Endothelial cell of umbilical vein (primary cell): ENCODE measurements around the gene CMSS1.

Experiments
- CTCF ChIP-seq, 2 donors: IDR thresholded peaks; 1 replicate in 1 of 2; 2 replicates in 1 of 2; pipeline ENCODE4 v1.5.1; 2011; ENCODE audit warnings: low read length in 2 of 2, mild to moderate bottlenecking in 2 of 2, moderate library complexity in 2 of 2, control low read depth in 1 of 2, inconsistent platforms in 1 of 2, low read depth in 1 of 2; ENCODE audit not compliant: insufficient read depth in 1 of 2; ENCODE audit errors: extremely low read depth in 1 of 2
- MAX ChIP-seq: IDR thresholded peaks from 2 replicates; pipeline ENCODE4 v1.6.1; 2011; ENCODE audit not compliant: insufficient read depth, insufficient read length
- POLR2A ChIP-seq: IDR thresholded peaks from 2 replicates; pipeline ENCODE4 v1.6.1; 2012; ENCODE audit warnings: low read depth, mild to moderate bottlenecking, control low read depth, low read length

GRCh38 chr3:99805160-99805559, 12.5 kb upstream of the CMSS1 start:
- TF ChIP-seq CTCF (IDR thresholded peaks at IDR 0.05; ENCODE audit: extremely low read depth in 1 of 2, insufficient read depth in 1 of 2, low read depth in 1 of 2, low read length in 2 of 2) (no peak), POLR2A (no peak), MAX (no peak)
